ENCODE measurements around the gene CELSR2.

The CELSR2 gene

GRCh38 chr1:109246141-109246551 lies 3.2 kb upstream of the CELSR2 start:
- Histone ChIP-seq H3K4me3 (no peak overlapping the region), H3K27ac (no peak overlapping the region)
- no peak for DNase-seq (ENCODE audit: low spot score)
- no peak for TF ChIP-seq CTCF (IDR thresholded peaks at IDR 0.05)

GRCh38 chr1:109247401-109248365 lies 1.7 kb upstream of the CELSR2 start:
- TF ChIP-seq CTCF (IDR thresholded peaks at IDR 0.05), result no peak
- DNase-seq (ENCODE audit: low spot score), result peak; percentile 66
- Histone ChIP-seq H3K27ac (no peak overlapping the region), H3K4me3 (no peak overlapping the region)

GRCh38 chr1:109248444-109248796 lies 919 bp upstream of the CELSR2 start:
- H3K27ac ChIP-seq, result no peak overlapping the region
- no peak overlapping the region for H3K4me3 ChIP-seq
- no peak for TF ChIP-seq CTCF (IDR thresholded peaks at IDR 0.05)
- DNase-seq (ENCODE audit: low spot score), result no peak

- H3K27ac ChIP-seq, result peak overlapping the region in 1 of 2 donors; percentile 31
- peak overlapping the region; percentile 96 for H3K4me3 ChIP-seq
- no peak for TF ChIP-seq CTCF (IDR thresholded peaks at IDR 0.05)
- DNase-seq (ENCODE audit: low spot score), result peak; percentile 64
Observed at GRCh38 chr1:109249654-109250401, 489 bp downstream of the CELSR2 start.

GRCh38 chr1:109250454-109251276 lies 1.3 kb downstream of the CELSR2 start:
- TF ChIP-seq CTCF (IDR thresholded peaks at IDR 0.05), result no peak
- Histone ChIP-seq H3K4me3 (peak overlapping the region; percentile 96), H3K27ac (peak overlapping the region in 1 of 2 donors; percentile 31)
- peak; percentile 71 for DNase-seq (ENCODE audit: low spot score)

- no peak overlapping the region for H3K4me3 ChIP-seq
Observed at GRCh38 chr1:109251277-109252166, 2.2 kb downstream of the CELSR2 start.

More at GRCh38 chr1:109251277-109252166, 2.2 kb downstream of the CELSR2 start:
- H3K27ac ChIP-seq, result no peak overlapping the region
- DNase-seq (ENCODE audit: low spot score), result peak; percentile 65
- no peak for TF ChIP-seq CTCF (IDR thresholded peaks at IDR 0.05)

All from coronary artery (tissue), 2 donors.